Measurements from ENCODE around the gene NPAS3.
A peak's percentile ranks its signal among the peaks of the same experiment; 100 is the strongest.

Gene NPAS3

GRCh38 chr14:33837943-33838683 lies 899.4 kb downstream of the NPAS3 start:
- Mint-ChIP-seq H3K9me3 (peaks cover 5% of the 10 kb centered on the region), H3K27ac (ENCODE audit: low read depth) (no peak overlapping the region), H3K4me1 (no peaks in the 10 kb centered on the region), H3K27me3 (no peaks in the 10 kb centered on the region), H3K36me3 (ENCODE audit: insufficient read depth) (no peaks in the 10 kb centered on the region), H3K4me3 (no peak overlapping the region)
- DNase-seq (ENCODE audit: low spot score in 2 of 2): no peak
- no peak for ATAC-seq (replicated peaks; ENCODE audit: extremely low read depth, poor library complexity, severe bottlenecking)

GRCh38 chr14:33839193-33840076 lies 900.8 kb downstream of the NPAS3 start:
- Mint-ChIP-seq H3K27me3 (no peaks in the 10 kb centered on the region), H3K9me3 (no peaks in the 10 kb centered on the region), H3K4me3 (no peak overlapping the region), H3K36me3 (ENCODE audit: insufficient read depth) (no peaks in the 10 kb centered on the region), H3K27ac (ENCODE audit: low read depth) (no peak overlapping the region), H3K4me1 (no peaks in the 10 kb centered on the region)
- DNase-seq (ENCODE audit: low spot score in 2 of 2) (peak in 1 of 2 donors; percentile 16), ATAC-seq (replicated peaks; ENCODE audit: extremely low read depth, poor library complexity, severe bottlenecking) (no peak)

- ATAC-seq (replicated peaks; ENCODE audit: extremely low read depth, poor library complexity, severe bottlenecking): no peak
- DNase-seq (ENCODE audit: low spot score in 2 of 2): no peak
- Mint-ChIP-seq H3K9me3 (no peaks in the 10 kb centered on the region), H3K27ac (ENCODE audit: low read depth) (no peak overlapping the region), H3K27me3 (no peaks in the 10 kb centered on the region), H3K36me3 (ENCODE audit: insufficient read depth) (no peaks in the 10 kb centered on the region), H3K4me3 (no peak overlapping the region), H3K4me1 (no peaks in the 10 kb centered on the region)
These were observed 902.1 kb downstream of the NPAS3 start for GRCh38 chr14:33840797-33841196.

GRCh38 chr14:33842299-33842698 lies 903.6 kb downstream of the NPAS3 start:
- no peak for DNase-seq (ENCODE audit: low spot score in 2 of 2)
- Mint-ChIP-seq H3K36me3 (ENCODE audit: insufficient read depth) (no peaks in the 10 kb centered on the region), H3K27ac (ENCODE audit: low read depth) (no peak overlapping the region), H3K9me3 (peaks cover 7% of the 10 kb centered on the region), H3K4me1 (no peaks in the 10 kb centered on the region), H3K27me3 (no peaks in the 10 kb centered on the region), H3K4me3 (no peak overlapping the region)
- no peak for ATAC-seq (replicated peaks; ENCODE audit: extremely low read depth, poor library complexity, severe bottlenecking)

GRCh38 chr14:33844118-33844517 lies 905.4 kb downstream of the NPAS3 start:
- DNase-seq (ENCODE audit: low spot score in 2 of 2): no peak
- Mint-ChIP-seq H3K4me1 (no peaks in the 10 kb centered on the region), H3K27ac (ENCODE audit: low read depth) (no peak overlapping the region), H3K27me3 (no peaks in the 10 kb centered on the region), H3K4me3 (no peak overlapping the region), H3K9me3 (peaks cover 7% of the 10 kb centered on the region), H3K36me3 (ENCODE audit: insufficient read depth) (no peaks in the 10 kb centered on the region)
- ATAC-seq (replicated peaks; ENCODE audit: extremely low read depth, poor library complexity, severe bottlenecking): no peak

GRCh38 chr14:33846100-33846824 lies 907.6 kb downstream of the NPAS3 start:
- no peaks in the 10 kb centered on the region for H3K36me3 Mint-ChIP-seq (ENCODE audit: insufficient read depth)
- ATAC-seq (replicated peaks; ENCODE audit: extremely low read depth, poor library complexity, severe bottlenecking) (no peak), DNase-seq (ENCODE audit: low spot score in 2 of 2) (no peak)
- no peak overlapping the region for H3K4me3 Mint-ChIP-seq
- H3K27ac Mint-ChIP-seq (ENCODE audit: low read depth): no peak overlapping the region
- H3K9me3 Mint-ChIP-seq: peaks cover 7% of the 10 kb centered on the region
- H3K27me3 Mint-ChIP-seq: no peaks in the 10 kb centered on the region
- no peaks in the 10 kb centered on the region for H3K4me1 Mint-ChIP-seq

- H3K4me3 Mint-ChIP-seq: no peak overlapping the region
- no peak for DNase-seq (ENCODE audit: low spot score in 2 of 2)
These were observed 908.4 kb downstream of the NPAS3 start for GRCh38 chr14:33847066-33847465.

GRCh38 chr14:33848009-33848408 lies 909.3 kb downstream of the NPAS3 start:
- DNase-seq (ENCODE audit: low spot score in 2 of 2) (no peak), ATAC-seq (replicated peaks; ENCODE audit: extremely low read depth, poor library complexity, severe bottlenecking) (no peak)
- H3K27me3 Mint-ChIP-seq: no peaks in the 10 kb centered on the region
- no peak overlapping the region for H3K4me3 Mint-ChIP-seq
- peaks cover 7% of the 10 kb centered on the region for H3K9me3 Mint-ChIP-seq
- H3K4me1 Mint-ChIP-seq: no peaks in the 10 kb centered on the region
- H3K27ac Mint-ChIP-seq (ENCODE audit: low read depth): no peak overlapping the region
- H3K36me3 Mint-ChIP-seq (ENCODE audit: insufficient read depth): no peaks in the 10 kb centered on the region

More at GRCh38 chr14:33847066-33847465, 908.4 kb downstream of the NPAS3 start:
- no peaks in the 10 kb centered on the region for H3K27me3 Mint-ChIP-seq
- no peaks in the 10 kb centered on the region for H3K4me1 Mint-ChIP-seq
- H3K27ac Mint-ChIP-seq (ENCODE audit: low read depth): no peak overlapping the region
- H3K36me3 Mint-ChIP-seq (ENCODE audit: insufficient read depth): no peaks in the 10 kb centered on the region
- peaks cover 7% of the 10 kb centered on the region for H3K9me3 Mint-ChIP-seq
- no peak for ATAC-seq (replicated peaks; ENCODE audit: extremely low read depth, poor library complexity, severe bottlenecking)

- Mint-ChIP-seq H3K27me3 (no peaks in the 10 kb centered on the region), H3K36me3 (ENCODE audit: insufficient read depth) (no peaks in the 10 kb centered on the region), H3K27ac (ENCODE audit: low read depth) (no peak overlapping the region), H3K4me3 (no peak overlapping the region), H3K9me3 (peaks cover 7% of the 10 kb centered on the region), H3K4me1 (no peaks in the 10 kb centered on the region)
- ATAC-seq (replicated peaks; ENCODE audit: extremely low read depth, poor library complexity, severe bottlenecking) (no peak), DNase-seq (ENCODE audit: low spot score in 2 of 2) (no peak)
These were observed 910.2 kb downstream of the NPAS3 start for GRCh38 chr14:33848706-33849454.

- Mint-ChIP-seq H3K27ac (ENCODE audit: low read depth) (no peak overlapping the region), H3K36me3 (ENCODE audit: insufficient read depth) (no peaks in the 10 kb centered on the region), H3K27me3 (no peaks in the 10 kb centered on the region), H3K4me3 (no peak overlapping the region), H3K4me1 (no peaks in the 10 kb centered on the region), H3K9me3 (peaks cover 7% of the 10 kb centered on the region)
- DNase-seq (ENCODE audit: low spot score in 2 of 2) (no peak), ATAC-seq (replicated peaks; ENCODE audit: extremely low read depth, poor library complexity, severe bottlenecking) (no peak)
These were observed 910.7 kb downstream of the NPAS3 start for GRCh38 chr14:33849455-33849801.

GRCh38 chr14:33850826-33851225 lies 912.1 kb downstream of the NPAS3 start:
- Mint-ChIP-seq H3K9me3 (peaks cover 7% of the 10 kb centered on the region), H3K27me3 (no peaks in the 10 kb centered on the region), H3K36me3 (ENCODE audit: insufficient read depth) (no peaks in the 10 kb centered on the region), H3K4me3 (no peak overlapping the region), H3K27ac (ENCODE audit: low read depth) (no peak overlapping the region), H3K4me1 (no peaks in the 10 kb centered on the region)
- DNase-seq (ENCODE audit: low spot score in 2 of 2) (no peak), ATAC-seq (replicated peaks; ENCODE audit: extremely low read depth, poor library complexity, severe bottlenecking) (no peak)

GRCh38 chr14:33851366-33851765 lies 912.7 kb downstream of the NPAS3 start:
- ATAC-seq (replicated peaks; ENCODE audit: extremely low read depth, poor library complexity, severe bottlenecking): no peak
- H3K4me1 Mint-ChIP-seq: no peaks in the 10 kb centered on the region

More at GRCh38 chr14:33851366-33851765, 912.7 kb downstream of the NPAS3 start:
- DNase-seq (ENCODE audit: low spot score in 2 of 2): no peak
- Mint-ChIP-seq H3K27ac (ENCODE audit: low read depth) (no peak overlapping the region), H3K9me3 (peaks cover 6% of the 10 kb centered on the region), H3K4me3 (no peak overlapping the region), H3K36me3 (ENCODE audit: insufficient read depth) (no peaks in the 10 kb centered on the region), H3K27me3 (no peaks in the 10 kb centered on the region)

All from central memory CD8-positive, alpha-beta T cell (primary cell).